Testis (tissue), 3 donors: ENCODE measurements around the gene CNN1. TPM values are rescaled to one million over a fixed set of nuclear protein-coding genes. Genes with fewer than 3 reads are reported as not detected.

Experiments used
- DNase-seq: peaks from one replicate; pipeline ENCODE4 v3.0.0-alpha.2; 2019
- H3K27ac ChIP-seq, 2 donors: fragments of 200-600 bp; sonication (generic); one replicate each; pipeline ENCODE4 v1.5.1; 2019
- H3K27me3 ChIP-seq: fragments of 200-600 bp; sonication (generic); one replicate; pipeline ENCODE4 v1.5.1; 2019
- H3K36me3 ChIP-seq: fragments of 200-600 bp; sonication (generic); one replicate; pipeline ENCODE4 v1.5.1; 2017; ENCODE audit warnings: low read depth; ENCODE audit errors: missing control alignments
- H3K4me1 ChIP-seq: fragments of 200-600 bp; sonication (generic); one replicate; pipeline ENCODE4 v1.5.1; 2019
- H3K4me3 ChIP-seq, 2 donors: fragments of 200-600 bp; sonication (generic); one replicate each; pipeline ENCODE4 v1.5.1; 2017 to 2019
- H3K9me3 ChIP-seq: fragments of 200-600 bp; sonication (generic); one replicate; pipeline ENCODE4 v1.5.1; 2017
- POLR2A ChIP-seq: fragments of 450-650 bp; IDR thresholded peaks from one replicate; pipeline ENCODE4 v1.6.1; 2017; ENCODE audit warnings: antibody characterized with exemption, mild to moderate bottlenecking, moderate library complexity
- WGBS, 2 donors: methylation state at CpG; one replicate each; pipeline ENCODE4 v1.1.5; 2018; 5-methylcytosine and 5-hydroxymethylcytosine counted together
- intact Hi-C: fragments of 100-400 bp; cut with DNase I; formaldehyde crosslinking; loops from one replicate; pipeline ENCODE4 v1.15.1; 2023; ENCODE audit warnings: low total_unique reads
- polyA plus RNA-seq: library from polyadenylated mRNA; stranded (reverse); fragments of 350-450 nt; fragmentation: Illumina TruSeq; extraction: RNeasy Lipid Tissue Mini Kit (QIAGEN cat#74804); gene quantifications from one replicate; pipeline ENCODE4 v1.2.3, GENCODE V29; 2014; ENCODE audit warnings: low read depth, low replicate concordance; ENCODE audit not compliant: insufficient read depth
- total RNA-seq, 2 donors: library from RNA; depleted of rRNA; stranded (reverse); fragments of >200 nt; gene quantifications; one replicate each; pipeline ENCODE4 v1.2.3, GENCODE V29; 2016
- TF ChIP-seq, protein P1 (sequence below), 3 experiments: fragments of 450-650 bp in 2 of 3; fragments of 200-600 bp in 1 of 3; sonication (generic) in 1 of 3; IDR thresholded peaks; one replicate each; pipeline ENCODE4 v1.5.1; 2016 to 2019; ENCODE audit warnings: antibody characterized with exemption in 3 of 3, mild to moderate bottlenecking in 2 of 3, moderate library complexity in 1 of 3

The CNN1 gene
- total and polyA plus RNA-seq, 3 donors from 2014 or later: 130 to 218 (median 151) TPM

DNA sequence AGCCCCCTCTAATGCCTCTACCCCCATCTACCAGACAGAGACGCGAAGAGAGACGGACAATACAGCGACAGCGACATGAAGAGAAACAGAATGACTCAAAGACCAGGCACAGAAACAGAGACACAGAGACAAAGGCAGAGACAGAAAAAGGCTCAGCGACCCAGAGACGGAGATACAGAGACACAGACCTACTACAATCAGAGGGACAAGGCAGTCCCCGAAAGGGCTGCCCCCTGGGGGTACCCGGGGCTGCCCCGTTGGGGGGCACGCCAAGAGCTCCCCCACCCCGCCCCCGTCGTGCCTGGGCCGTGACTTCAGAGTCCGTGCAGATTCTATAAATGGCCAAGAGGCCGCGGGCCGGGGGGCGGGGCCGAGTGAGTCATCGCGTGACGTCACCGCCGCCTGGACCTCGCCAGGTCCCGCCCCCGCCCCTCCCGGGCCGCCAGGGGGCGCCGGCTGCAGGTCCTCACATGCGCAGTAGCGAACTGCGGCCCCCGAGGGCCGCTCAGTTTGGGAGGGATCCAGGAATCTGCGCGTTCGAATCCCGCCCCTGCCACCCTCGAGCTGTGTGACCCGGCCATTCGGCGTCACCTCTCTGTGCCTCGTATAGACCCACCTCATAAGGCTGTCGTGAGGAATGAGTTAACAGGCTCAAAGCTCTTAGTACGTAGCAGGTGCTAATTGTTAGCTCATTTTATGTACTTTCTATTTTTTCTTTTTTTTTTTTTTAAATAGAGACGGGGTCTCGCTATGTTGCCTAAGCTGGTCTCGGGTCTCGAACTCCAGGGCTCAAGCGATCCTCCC, 2.7 kb upstream of the CNN1 start:
- H3K27me3 ChIP-seq: no peaks in the 10 kb centered on the region
- H3K36me3 ChIP-seq: no peaks in the 10 kb centered on the region
- peak; percentile 95 for DNase-seq
- H3K27ac ChIP-seq: peak overlapping the region; percentile 75 to 82
- TF ChIP-seq, protein P1, sequence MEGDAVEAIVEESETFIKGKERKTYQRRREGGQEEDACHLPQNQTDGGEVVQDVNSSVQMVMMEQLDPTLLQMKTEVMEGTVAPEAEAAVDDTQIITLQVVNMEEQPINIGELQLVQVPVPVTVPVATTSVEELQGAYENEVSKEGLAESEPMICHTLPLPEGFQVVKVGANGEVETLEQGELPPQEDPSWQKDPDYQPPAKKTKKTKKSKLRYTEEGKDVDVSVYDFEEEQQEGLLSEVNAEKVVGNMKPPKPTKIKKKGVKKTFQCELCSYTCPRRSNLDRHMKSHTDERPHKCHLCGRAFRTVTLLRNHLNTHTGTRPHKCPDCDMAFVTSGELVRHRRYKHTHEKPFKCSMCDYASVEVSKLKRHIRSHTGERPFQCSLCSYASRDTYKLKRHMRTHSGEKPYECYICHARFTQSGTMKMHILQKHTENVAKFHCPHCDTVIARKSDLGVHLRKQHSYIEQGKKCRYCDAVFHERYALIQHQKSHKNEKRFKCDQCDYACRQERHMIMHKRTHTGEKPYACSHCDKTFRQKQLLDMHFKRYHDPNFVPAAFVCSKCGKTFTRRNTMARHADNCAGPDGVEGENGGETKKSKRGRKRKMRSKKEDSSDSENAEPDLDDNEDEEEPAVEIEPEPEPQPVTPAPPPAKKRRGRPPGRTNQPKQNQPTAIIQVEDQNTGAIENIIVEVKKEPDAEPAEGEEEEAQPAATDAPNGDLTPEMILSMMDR (IDR thresholded peaks at IDR 0.05): peak; percentile 86 to 97 (median 95)
- peak; percentile 41 for TF ChIP-seq POLR2A
- 11 to 14% methylated on average over 38 to 41 of the region's 54 CpGs for WGBS, 2 donors
- H3K9me3 ChIP-seq: no peaks in the 10 kb centered on the region
- intact Hi-C loops: no loop called here
- peaks cover 19% of the 10 kb centered on the region for H3K4me1 ChIP-seq
- H3K4me3 ChIP-seq: peak overlapping the region in 1 of 2 donors; percentile 46

DNA sequence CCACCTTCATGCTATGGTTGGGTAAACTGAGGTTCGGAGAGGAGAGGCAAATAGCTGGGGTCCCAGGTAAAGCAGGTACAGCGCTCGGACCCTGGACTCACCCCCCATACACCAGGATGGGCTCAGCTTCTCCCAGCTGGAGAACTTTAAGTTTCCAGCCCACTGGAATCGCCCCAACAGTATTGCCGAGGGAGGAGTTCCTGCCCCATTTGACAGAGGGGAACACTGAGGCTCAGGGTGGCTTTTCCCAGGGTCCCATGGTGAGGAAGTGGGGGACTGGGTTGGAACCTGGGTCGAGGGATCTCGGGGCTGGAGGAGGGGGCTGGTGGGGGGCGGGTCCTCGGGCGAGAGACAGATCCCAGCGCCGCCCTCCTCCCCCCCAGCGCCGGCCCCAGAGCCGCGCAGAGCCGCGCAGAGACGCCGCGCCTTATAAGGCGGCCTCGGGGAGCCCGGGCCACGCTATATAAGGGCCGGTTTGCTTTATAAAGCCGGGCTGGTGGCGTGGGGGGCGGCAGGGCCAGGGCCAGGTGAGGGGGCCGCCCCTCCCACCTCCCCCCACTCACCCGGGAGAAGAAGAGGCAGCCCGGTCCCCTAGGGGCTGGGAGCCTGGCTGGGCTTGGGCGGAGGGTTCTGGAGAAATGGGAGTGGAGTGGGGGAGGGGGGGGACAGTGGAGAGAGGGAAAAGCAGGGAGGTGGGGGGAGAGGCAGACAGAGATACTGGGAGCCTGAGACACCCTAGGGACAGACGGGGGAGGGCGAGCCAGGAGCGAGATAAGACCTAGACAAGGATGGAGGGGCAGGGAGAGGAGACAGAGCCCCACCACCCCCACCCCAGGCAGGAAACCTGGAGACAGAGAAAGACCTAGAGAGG, 1.1 kb downstream of the CNN1 start:
- 4 to 9% methylated on average over 17 to 35 of the region's 36 CpGs for WGBS, 2 donors
- TF ChIP-seq, protein P1 (IDR thresholded peaks at IDR 0.05): no peak

DNA sequence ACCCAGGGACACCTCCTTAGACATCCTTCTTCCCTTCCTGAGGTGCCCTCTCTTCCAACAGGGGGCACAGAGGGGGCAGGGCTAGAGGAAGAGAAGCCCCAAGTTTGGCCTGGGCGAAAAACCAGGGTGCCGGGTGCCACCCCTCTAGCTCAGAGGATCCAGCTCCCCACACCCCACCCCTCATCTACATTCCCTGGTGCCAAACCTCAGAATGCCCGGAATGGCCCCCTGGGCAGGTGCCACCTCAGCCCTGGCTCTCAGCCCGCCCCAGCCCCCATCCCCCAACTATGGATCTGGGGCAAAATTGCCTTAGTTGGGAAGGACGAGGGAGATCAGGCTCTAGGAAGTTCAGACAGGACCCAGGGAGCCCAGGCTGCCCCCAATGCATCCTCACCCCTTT, 2.0 kb downstream of the CNN1 start:
- TF ChIP-seq POLR2A: no peak
- TF ChIP-seq, protein P1 (IDR thresholded peaks at IDR 0.05): no peak
- Histone ChIP-seq H3K27me3 (no peaks in the 10 kb centered on the region), H3K9me3 (no peaks in the 10 kb centered on the region), H3K36me3 (no peaks in the 10 kb centered on the region), H3K4me1 (peaks cover 14% of the 10 kb centered on the region), H3K4me3 (no peak overlapping the region), H3K27ac (peak overlapping the region; percentile 81 to 90)
- 77 to 89% methylated on average over 3 to 5 of the region's 5 CpGs for WGBS, 2 donors
- no peak for DNase-seq
- intact Hi-C loops: no loop called here

More for the DNA sequence above, 1.1 kb downstream of the CNN1 start:
- DNase-seq: peak; percentile 57
- Histone ChIP-seq H3K9me3 (no peaks in the 10 kb centered on the region), H3K27me3 (no peaks in the 10 kb centered on the region), H3K36me3 (no peaks in the 10 kb centered on the region), H3K4me1 (peaks cover 19% of the 10 kb centered on the region), H3K27ac (peak overlapping the region; percentile 81 to 90), H3K4me3 (peak overlapping the region; percentile 47 to 58)
- intact Hi-C loops: no loop called here

DNA sequence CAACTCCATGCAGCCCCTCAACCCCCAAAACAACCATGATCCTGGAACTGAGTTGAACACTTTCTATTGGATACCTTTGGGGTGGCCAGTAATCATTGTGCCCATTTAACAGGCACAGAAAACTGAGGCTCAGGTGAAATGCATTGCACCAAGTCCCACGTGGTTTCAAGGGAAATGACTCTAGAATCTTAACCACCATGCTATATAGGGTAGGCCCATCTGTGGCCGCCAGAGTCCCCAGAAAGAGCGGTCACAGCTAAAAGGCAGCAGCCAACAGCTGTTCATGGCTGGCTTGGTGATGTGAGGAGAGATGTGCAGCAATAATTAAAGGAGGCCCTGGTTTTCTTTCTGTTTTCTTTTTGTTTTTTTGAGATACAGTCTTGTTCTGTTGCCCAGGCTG, 2.6 kb downstream of the CNN1 start:
- DNase-seq: no peak
- Histone ChIP-seq H3K27ac (peak overlapping the region in 1 of 2 donors; percentile 90), H3K36me3 (no peaks in the 10 kb centered on the region), H3K9me3 (no peaks in the 10 kb centered on the region), H3K4me1 (peaks cover 12% of the 10 kb centered on the region), H3K4me3 (no peak overlapping the region), H3K27me3 (no peaks in the 10 kb centered on the region)
- intact Hi-C loops: no loop called here
- 84 to 85% methylated on average over 3 of the region's 3 CpGs for WGBS, 2 donors
- TF ChIP-seq, protein P1 (IDR thresholded peaks at IDR 0.05): no peak
- no peak for TF ChIP-seq POLR2A
